HG02763 (cell line): ENCODE results near the gene INSIG2.
"Not testable (repeated sequence)": the region's sequence is repeated elsewhere in the genome, so short reads cannot be mapped to it uniquely, and the experiment has no call there.

ENCODE experiments used
- ATAC-seq: cut with Tn5 transposase; IDR thresholded peaks from one replicate; pipeline ENCODE4 v1.9.1; 2021; ENCODE audit warnings: mild to moderate bottlenecking, moderate library complexity; ENCODE audit not compliant: unreplicated experiment

INSIG2 gene

GRCh38 chr2:118059919-118060478 is 28.3 kb upstream of the INSIG2 start:
- ATAC-seq, result no peak

GRCh38 chr2:118061135-118061955 is 26.9 kb upstream of the INSIG2 start:
- ATAC-seq, result peak; percentile 64

GRCh38 chr2:118062048-118062447 is 26.2 kb upstream of the INSIG2 start:
- ATAC-seq, result no peak

GRCh38 chr2:118062669-118063068 is 25.6 kb upstream of the INSIG2 start:
- ATAC-seq, result no peak

GRCh38 chr2:118065015-118065706 is 23.1 kb upstream of the INSIG2 start:
- no peak for ATAC-seq

- no peak for ATAC-seq
Measured at GRCh38 chr2:118065921-118066511, 22.3 kb upstream of the INSIG2 start.

GRCh38 chr2:118077636-118078247 is 10.5 kb upstream of the INSIG2 start:
- ATAC-seq, result no peak

- no peak for ATAC-seq
Measured at GRCh38 chr2:118078734-118079133, 9.5 kb upstream of the INSIG2 start.

GRCh38 chr2:118084491-118085089 is 3.7 kb upstream of the INSIG2 start:
- no peak for ATAC-seq

GRCh38 chr2:118085173-118086023 is 2.9 kb upstream of the INSIG2 start:
- no peak for ATAC-seq

GRCh38 chr2:118086024-118086633 is 2.1 kb upstream of the INSIG2 start:
- no peak for ATAC-seq

GRCh38 chr2:118089139-118089800 is 999 bp downstream of the INSIG2 start:
- peak; percentile 31 for ATAC-seq

GRCh38 chr2:118090387-118091139 is 2.3 kb downstream of the INSIG2 start:
- no peak for ATAC-seq

- no peak for ATAC-seq
Measured at GRCh38 chr2:118091140-118091478, 2.8 kb downstream of the INSIG2 start.

GRCh38 chr2:118091631-118092030 is 3.4 kb downstream of the INSIG2 start:
- no peak for ATAC-seq

GRCh38 chr2:118094102-118094501 is 5.8 kb downstream of the INSIG2 start:
- not testable (repeated sequence) for ATAC-seq

- ATAC-seq, result no peak
Measured at GRCh38 chr2:118094503-118094902, 6.2 kb downstream of the INSIG2 start.

GRCh38 chr2:118095610-118096009 is 7.3 kb downstream of the INSIG2 start:
- no peak for ATAC-seq
